Activated CD8-positive, alpha-beta memory T cell treated with anti-CD3 and anti-CD28 coated beads for 36 hours (primary cell): ENCODE results near the gene PPOX. TPM values are rescaled to one million over a fixed set of nuclear protein-coding genes. Genes with fewer than 3 reads are reported as not detected.

Experiments used
- CTCF ChIA-PET: fragments of 350-600 bp; sonication (Branson Sonifier 250); formaldehyde crosslinking; loops from one replicate; lab custom pipeline; 2021; ENCODE audit warnings: antibody characterized with exemption; lab: Charles Lee
- POLR2A ChIA-PET: fragments of 350-600 bp; sonication (Branson Sonifier 250); formaldehyde crosslinking; loops from one replicate; lab custom pipeline; 2021; ENCODE audit warnings: antibody characterized with exemption; lab: Charles Lee
- total RNA-seq, 2 experiments: library from RNA; stranded (reverse); gene quantifications; one replicate each; pipeline ENCODE4 v1.2.3, GENCODE V29; 2021

PPOX gene
- 10 to 100 TPM; 23.1 to 24.1 TPM for total RNA-seq

DNA sequence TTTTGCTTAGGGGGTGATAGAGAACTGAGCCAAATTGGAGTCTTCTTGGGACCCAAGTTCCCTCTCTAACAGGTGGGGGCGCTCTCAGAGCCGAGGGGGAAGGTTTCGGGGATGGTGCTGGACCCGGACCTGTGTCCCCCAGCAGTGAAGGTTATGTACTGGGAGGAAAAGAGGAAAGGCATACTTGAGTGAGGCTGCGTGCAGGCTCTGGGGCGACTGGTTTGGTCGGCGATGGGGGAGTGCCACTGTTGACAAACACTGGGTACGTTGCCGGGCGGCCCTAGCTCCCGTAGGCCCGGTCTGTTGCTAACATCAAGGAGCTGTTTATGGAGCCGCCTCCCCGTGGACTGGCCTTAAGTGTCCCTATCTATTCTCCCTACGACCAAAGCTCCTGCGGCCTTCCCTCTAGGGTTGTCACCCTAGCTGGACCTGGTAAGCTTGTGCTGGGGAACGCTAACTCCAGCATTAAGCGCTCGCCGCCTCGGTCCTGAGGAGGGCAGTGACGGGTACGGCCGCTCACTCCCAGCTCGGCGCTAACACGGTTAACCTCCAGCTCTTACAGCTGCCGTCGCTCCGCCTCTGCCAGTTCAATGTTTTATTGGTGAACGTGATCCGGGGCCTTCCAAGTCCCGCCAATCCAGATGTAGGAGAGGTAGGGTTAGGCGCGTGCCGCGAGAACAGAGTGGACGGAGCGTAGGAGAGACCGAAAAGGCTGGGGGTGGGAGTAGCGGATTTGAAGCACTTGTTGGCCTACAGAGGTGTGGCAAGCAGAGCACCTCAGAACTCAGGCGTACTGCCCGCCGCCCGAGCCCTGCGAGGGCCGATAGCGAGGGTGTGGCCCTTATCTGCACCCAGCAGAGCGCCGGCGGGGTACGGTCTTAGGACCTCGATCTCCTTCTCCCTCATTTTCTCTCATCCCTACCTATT lies at the start of gene PPOX:
TSS of gene PPOX (plus strand) at position 685 of the 927 bp plus-strand sequence. CDS start 422 bp downstream, outside the sequence.
- POLR2A ChIA-PET: interaction anchor here (0.5 to 2.6 kb wide), 10 partner anchors 8 to 443 kb away, joined by 3 to 21 read pairs (median 4); partner anchors contain the start of genes NDUFS2, NIT1, PFDN2 and TOMM40L
- CTCF ChIA-PET: interaction anchor here (1.1 to 2.7 kb wide), 13 partner anchors 8 to 216 kb away, joined by 3 to 16 read pairs (median 5); partner anchors contain the start of genes B4GALT3, DEDD, NIT1 and PFDN2

DNA sequence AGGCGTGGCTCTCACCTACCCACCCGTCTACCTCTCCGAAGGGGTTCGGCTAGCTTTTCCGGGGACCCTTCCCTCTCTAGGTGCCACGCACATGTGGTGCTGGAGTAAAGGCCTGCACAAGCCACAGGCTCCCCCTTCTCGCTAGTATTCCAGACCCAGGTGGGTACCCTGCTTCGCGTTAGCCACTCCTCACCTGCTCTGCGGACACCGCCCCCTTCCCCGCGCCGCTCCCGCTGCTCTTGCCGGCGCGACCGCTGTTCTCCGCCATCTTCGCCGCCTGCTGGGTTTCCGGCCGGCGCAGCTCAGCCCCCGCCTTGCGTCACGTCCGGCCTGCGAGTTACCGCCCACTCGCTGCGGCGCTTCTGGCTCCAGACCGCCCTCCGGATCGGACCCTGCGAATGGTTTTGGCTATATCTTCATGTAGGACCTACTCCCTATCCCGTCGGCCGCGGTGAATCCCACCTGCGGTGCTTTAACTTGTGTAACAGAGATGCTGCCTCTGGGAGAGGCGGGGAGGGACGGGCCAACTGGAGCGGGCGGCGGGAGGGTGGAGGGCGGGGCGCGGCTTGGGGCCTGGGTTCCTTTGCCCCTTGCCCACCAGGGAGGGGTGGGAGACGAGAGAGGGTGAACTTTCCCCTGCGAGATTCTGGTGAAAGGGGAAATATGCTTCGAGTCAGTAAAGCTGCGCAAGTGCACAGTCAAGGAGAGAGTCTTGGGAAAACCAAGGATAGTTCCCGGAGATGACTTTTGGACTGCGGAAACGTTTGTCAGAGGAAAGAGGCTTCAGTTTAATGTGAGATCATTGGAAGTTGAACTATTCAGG lies 48.3 kb upstream of the PPOX start, which contains the start of the genes NIT1 and PFDN2:
TSS of gene NIT1 (plus strand) at position 347 of the 823 bp plus-strand sequence. CDS start at position 419, 72 bp downstream.
TSS of gene PFDN2 (minus strand) at position 279 of the 823 bp plus-strand sequence. CDS start at position 268, 11 bp downstream.
- ChIA-PET POLR2A (interaction anchor here (0.8 to 3.3 kb wide), 10 partner anchors 11 to 188 kb away, joined by 3 to 23 read pairs (median 4); partner anchors contain the start of genes ARHGAP30, DEDD, PPOX and UFC1), CTCF (interaction anchor here (0.9 to 1.9 kb wide), 4 partner anchors 13 to 76 kb away, joined by 3 to 10 read pairs (median 4); partner anchors contain the start of genes ARHGAP30 and PPOX)

DNA sequence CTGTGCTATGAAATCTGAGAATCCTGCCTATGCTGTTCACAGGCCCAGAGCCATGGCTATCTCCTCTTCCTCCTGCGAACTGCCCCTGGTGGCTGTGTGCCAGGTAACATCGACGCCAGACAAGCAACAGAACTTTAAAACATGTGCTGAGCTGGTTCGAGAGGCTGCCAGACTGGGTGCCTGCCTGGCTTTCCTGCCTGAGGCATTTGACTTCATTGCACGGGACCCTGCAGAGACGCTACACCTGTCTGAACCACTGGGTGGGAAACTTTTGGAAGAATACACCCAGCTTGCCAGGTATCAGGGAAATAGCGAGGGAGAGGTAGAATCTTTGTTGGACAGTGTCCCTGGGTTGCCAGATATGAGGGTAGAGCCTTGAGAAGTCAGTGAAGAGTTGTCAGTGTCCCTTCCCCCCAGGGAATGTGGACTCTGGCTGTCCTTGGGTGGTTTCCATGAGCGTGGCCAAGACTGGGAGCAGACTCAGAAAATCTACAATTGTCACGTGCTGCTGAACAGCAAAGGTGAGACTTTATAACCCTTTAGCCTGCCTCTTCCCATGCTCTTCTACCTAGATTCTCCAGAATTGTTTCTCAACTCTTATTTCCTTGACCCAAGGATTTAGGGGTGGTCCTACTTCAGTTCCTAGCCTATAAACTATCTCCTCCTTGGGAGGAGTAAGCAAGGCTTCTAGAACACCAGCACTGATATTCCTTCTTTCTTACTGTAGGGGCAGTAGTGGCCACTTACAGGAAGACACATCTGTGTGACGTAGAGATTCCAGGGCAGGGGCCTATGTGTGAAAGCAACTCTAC lies 46.9 kb upstream of the PPOX start:
- CTCF ChIA-PET: no interaction called here

GRCh38 chr1:161121042-161121650 lies 45.1 kb upstream of the PPOX start:
- ChIA-PET CTCF (interaction anchor here (0.7 to 1.8 kb wide), 3 partner anchors 11 to 49 kb away, joined by 4 to 7 read pairs (median 4); partner anchors contain the start of gene DEDD), POLR2A (no interaction called here)

More for the DNA sequence above, 46.9 kb upstream of the PPOX start:
- POLR2A ChIA-PET: interaction anchor here (0.6 to 3.3 kb wide), 2 partner anchors 13 kb away, joined by 4 to 23 read pairs; partner anchors contain the start of gene DEDD

GRCh38 chr1:161121834-161122233 lies 44.4 kb upstream of the PPOX start:
- CTCF ChIA-PET: interaction anchor here (0.7 to 1.8 kb wide), 4 partner anchors 10 to 49 kb away, joined by 3 to 7 read pairs (median 4); partner anchors contain the start of gene DEDD
- POLR2A ChIA-PET: no interaction called here

DNA sequence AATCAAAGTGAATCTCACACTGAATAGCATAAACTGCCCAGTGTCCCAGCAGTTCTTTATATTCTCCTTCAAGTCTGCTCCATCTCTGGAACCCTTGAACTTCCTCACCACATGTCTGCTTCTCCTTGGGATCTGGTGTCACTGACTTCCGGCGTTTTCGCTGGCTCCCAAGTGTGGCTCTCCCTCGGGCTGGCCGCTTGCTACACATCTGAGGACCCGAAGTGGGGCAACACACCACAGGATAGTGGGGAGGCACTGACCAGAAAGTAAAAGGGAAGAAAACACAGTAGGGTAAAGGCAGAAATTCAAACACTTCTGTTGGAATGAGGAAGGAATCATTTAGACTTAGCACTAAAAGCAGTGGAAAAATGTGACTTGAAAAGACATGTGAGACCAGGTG lies 43.3 kb upstream of the PPOX start:
- ChIA-PET POLR2A (no interaction called here), CTCF (interaction anchor here (1.2 kb wide), 1 partner anchor 17 kb away, joined by 3 read pairs; no protein-coding TSS in a partner anchor)

- ChIA-PET POLR2A (interaction anchor here (0.5 kb wide), 2 partner anchors 18 to 98 kb away, joined by 3 to 4 read pairs; partner anchors contain the start of gene TOMM40L), CTCF (interaction anchor here (0.9 to 1.4 kb wide), 3 partner anchors 11 to 66 kb away, joined by 3 to 5 read pairs (median 3); no protein-coding TSS in a partner anchor)
Observed at GRCh38 chr1:161127649-161128048, 38.6 kb upstream of the PPOX start.

GRCh38 chr1:161128591-161129420 lies 37.4 kb upstream of the PPOX start:
- CTCF ChIA-PET: interaction anchor here (0.6 kb wide), 1 partner anchor 13 kb away, joined by 4 read pairs; no protein-coding TSS in a partner anchor
- POLR2A ChIA-PET: interaction anchor here (1.0 kb wide), 1 partner anchor 11 kb away, joined by 3 read pairs; the partner anchor contains the start of genes NIT1 and PFDN2

DNA sequence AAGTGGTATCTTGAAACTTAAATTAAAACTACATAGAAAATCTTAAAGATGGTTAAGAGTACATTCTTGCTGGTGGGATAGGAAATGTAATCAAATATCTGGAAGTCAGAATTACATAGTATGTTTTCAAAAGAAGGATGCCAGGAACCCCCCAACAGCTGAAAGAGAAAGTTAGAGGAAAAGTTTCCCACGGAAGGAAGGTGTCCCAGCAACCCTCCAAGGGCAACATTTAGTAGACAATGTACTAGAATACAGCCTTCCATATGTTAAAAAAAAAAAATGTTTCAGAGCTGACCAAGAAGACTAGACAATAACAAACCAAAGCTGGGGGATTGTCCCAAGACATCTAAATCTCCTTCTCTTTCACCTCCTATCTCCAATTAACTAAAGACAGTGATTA lies 36.0 kb upstream of the PPOX start:
- ChIA-PET POLR2A (interaction anchor here (0.6 kb wide), 1 partner anchor 36 kb away, joined by 3 read pairs; the partner anchor contains the start of gene PPOX), CTCF (interaction anchor here (1.6 kb wide), 1 partner anchor 33 kb away, joined by 7 read pairs; no protein-coding TSS in a partner anchor)

DNA sequence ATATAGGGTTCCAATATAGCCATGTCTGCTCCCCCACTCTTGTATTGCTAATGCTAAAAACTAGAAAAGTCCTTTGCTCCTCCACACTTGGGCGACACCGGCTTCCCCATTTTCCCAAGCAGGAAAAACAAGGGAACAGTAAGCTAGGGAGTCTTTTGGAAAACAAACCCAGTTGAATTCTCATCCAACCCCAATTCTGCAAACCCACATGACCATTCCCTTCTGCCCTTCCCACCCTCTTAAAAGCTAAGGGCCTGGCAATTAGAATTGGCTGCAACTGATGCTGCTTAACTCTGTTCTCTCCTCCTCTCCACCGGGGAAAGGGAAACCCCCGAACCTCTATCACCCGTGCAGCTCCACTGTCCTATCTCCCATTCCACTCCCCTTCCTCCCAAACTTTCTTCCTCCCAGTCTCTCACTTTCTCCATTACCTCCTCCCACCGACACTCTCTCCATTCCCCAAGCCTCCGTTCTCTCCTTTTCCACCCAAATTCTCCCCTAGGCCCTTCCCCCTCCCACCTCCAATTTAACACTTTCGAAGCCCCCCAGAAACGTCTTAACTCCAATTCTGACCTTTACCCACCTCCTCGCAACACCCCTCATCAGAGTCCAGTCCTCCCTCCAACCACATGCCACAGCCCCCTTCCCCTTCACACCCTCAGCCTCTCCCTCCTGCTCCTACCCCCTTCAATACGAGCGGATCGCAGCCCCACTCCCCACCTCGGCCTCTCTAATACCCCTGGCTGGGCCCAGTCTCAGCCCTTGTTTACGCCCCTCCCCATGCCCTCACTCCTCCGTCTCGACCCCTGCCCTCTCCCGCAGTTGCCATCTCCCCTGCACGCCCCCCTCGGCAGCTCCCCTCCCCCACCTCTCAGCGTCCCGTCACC lies 34.5 kb upstream of the PPOX start:
- ChIA-PET CTCF (interaction anchor here (0.9 to 2.2 kb wide), 6 partner anchors 10 to 352 kb away, joined by 3 to 7 read pairs (median 5); partner anchors contain the start of genes PPOX and USF1), POLR2A (interaction anchor here (0.5 to 2.6 kb wide), 4 partner anchors 13 to 102 kb away, joined by 4 to 23 read pairs (median 4); partner anchors contain the start of genes NIT1, PFDN2 and TSTD1)

DNA sequence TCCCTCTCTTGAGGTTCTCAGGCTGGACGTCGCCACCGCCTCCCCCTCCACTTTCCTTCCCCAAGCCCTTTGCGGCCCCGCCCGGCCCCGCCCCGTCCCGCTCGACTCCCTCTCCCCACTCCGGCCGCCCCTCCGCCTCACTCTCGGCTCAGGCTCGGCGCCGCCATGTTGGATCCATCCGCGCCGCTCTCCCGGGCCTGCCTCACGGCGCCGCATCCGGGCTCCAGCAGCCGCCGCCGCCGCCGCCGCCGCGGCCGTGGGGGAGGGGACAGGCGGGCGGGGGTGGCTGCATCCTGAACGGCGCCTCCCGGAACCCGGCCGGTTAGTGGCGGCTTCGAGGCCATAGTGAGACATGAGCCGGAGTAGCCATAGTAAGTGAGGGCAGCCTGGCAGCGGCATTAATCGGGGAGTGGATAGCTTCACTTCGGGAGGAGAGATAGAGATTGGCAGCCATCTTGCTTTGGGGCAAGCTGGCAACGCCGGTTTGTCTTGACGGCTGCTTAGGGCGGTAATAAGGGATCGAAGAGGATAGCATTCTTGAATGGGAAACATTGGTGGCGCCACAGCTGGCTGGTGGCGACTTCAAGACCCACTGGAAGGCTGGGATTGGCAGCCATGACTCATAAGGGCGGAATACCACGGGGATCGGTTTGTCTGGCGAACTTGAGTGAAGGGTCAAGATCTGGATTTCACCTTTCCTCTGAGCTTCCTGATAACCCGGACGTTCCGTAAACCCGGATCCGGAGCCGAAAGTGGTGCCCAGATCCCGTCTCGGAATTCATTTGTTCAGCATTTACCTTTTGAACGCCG lies 33.6 kb upstream of the PPOX start, which contains the start of gene DEDD:
TSS of gene DEDD (minus strand) at position 258 of the 810 bp plus-strand sequence. CDS start 8,205 bp downstream, outside the sequence.
- POLR2A ChIA-PET: interaction anchor here (0.5 to 2.6 kb wide), 6 partner anchors 13 to 102 kb away, joined by 3 to 23 read pairs (median 4); partner anchors contain the start of genes ARHGAP30, NIT1, PFDN2 and TSTD1

GRCh38 chr1:161133220-161133740 lies 32.9 kb upstream of the PPOX start:
- POLR2A ChIA-PET: interaction anchor here (0.6 to 2.6 kb wide), 5 partner anchors 14 to 95 kb away, joined by 3 to 23 read pairs (median 4); partner anchors contain the start of genes ARHGAP30, NIT1, PFDN2 and TSTD1
- CTCF ChIA-PET: interaction anchor here (0.6 to 2.2 kb wide), 10 partner anchors 12 to 353 kb away, joined by 3 to 7 read pairs (median 4); partner anchors contain the start of genes ARHGAP30, PPOX and USF1

More for the DNA sequence above, 33.6 kb upstream of the PPOX start, which contains the start of gene DEDD:
- CTCF ChIA-PET: interaction anchor here (0.6 to 2.2 kb wide), 9 partner anchors 11 to 353 kb away, joined by 3 to 7 read pairs (median 4); partner anchors contain the start of genes PPOX and USF1

DNA sequence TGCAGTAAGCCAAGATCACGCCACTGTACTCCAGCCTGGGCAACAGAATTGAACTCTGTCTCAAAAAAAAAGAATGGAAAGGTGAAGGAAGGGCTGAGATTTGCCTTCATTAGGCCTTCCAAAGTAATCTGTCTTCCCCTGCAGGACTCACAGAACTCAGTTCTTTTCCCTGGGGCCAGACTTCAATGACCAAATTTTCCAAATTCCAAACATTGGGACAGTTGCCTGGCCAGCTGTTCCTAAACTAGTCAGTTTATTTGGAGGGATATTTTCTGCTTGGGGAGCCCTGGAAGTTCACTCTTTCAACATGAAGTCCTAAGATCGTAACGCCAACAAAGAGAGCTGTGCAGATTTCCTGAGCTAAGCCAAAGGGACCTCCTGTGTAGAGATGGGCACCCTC lies 28.3 kb upstream of the PPOX start:
- ChIA-PET CTCF (interaction anchor here (1.7 to 2.4 kb wide), 2 partner anchors 9 to 141 kb away, joined by 4 to 5 read pairs; no protein-coding TSS in a partner anchor), POLR2A (no interaction called here)
